CD4-positive, alpha-beta T cell treated with Interleukin-12 subunit alpha and Interleukin-12 subunit beta, for 1 hour (primary cell): ENCODE measurements around the gene PRAME.
"Not testable (repeated sequence)": the region's sequence is repeated elsewhere in the genome, so short reads cannot be mapped to it uniquely, and the experiment has no call there.

Experiments
- DNase-seq: peaks from one replicate; pipeline ENCODE4 v3.0.0-alpha.2; 2020

PRAME gene

GRCh38 chr22:22550789-22551434, 8.2 kb downstream of the PRAME start:
- no peak for DNase-seq

- no peak for DNase-seq
Observed at GRCh38 chr22:22548910-22549309, 10.2 kb downstream of the PRAME start.

- no peak for DNase-seq
Observed at GRCh38 chr22:22548317-22548716, 10.7 kb downstream of the PRAME start.

- no peak for DNase-seq
Observed at GRCh38 chr22:22547692-22548300, 11.3 kb downstream of the PRAME start.

- no peak for DNase-seq
Observed at GRCh38 chr22:22547226-22547625, 11.8 kb downstream of the PRAME start.

- no peak for DNase-seq
Observed at GRCh38 chr22:22546490-22546889, 12.6 kb downstream of the PRAME start.

GRCh38 chr22:22545084-22545483, 14.0 kb downstream of the PRAME start:
- no peak for DNase-seq

- no peak for DNase-seq
Observed at GRCh38 chr22:22538226-22538989, 20.7 kb downstream of the PRAME start.

- DNase-seq, result no peak
Observed at GRCh38 chr22:22536916-22537315, 22.1 kb downstream of the PRAME start.

GRCh38 chr22:22536515-22536914, 22.6 kb downstream of the PRAME start:
- no peak for DNase-seq

GRCh38 chr22:22535662-22536061, 23.4 kb downstream of the PRAME start:
- no peak for DNase-seq

- DNase-seq, result no peak
Observed at GRCh38 chr22:22534604-22535415, 24.3 kb downstream of the PRAME start.

- no peak for DNase-seq
Observed at GRCh38 chr22:22533863-22534262, 25.2 kb downstream of the PRAME start.

GRCh38 chr22:22533417-22533816, 25.6 kb downstream of the PRAME start:
- DNase-seq, result no peak

GRCh38 chr22:22532547-22533071, 26.5 kb downstream of the PRAME start:
- not testable (repeated sequence) for DNase-seq

GRCh38 chr22:22531770-22532546, 27.1 kb downstream of the PRAME start:
- no peak for DNase-seq

GRCh38 chr22:22528780-22529179, 30.3 kb downstream of the PRAME start:
- no peak for DNase-seq

- DNase-seq, result no peak
Observed at GRCh38 chr22:22527312-22527711, 31.8 kb downstream of the PRAME start.

GRCh38 chr22:22526125-22526912, 32.7 kb downstream of the PRAME start:
- no peak for DNase-seq

GRCh38 chr22:22523494-22523893, 35.6 kb downstream of the PRAME start:
- no peak for DNase-seq

GRCh38 chr22:22521631-22522030, 37.4 kb downstream of the PRAME start:
- DNase-seq, result no peak
